NCI-H510A (cell line): Measurements from ENCODE around the gene C1QTNF8.

Experiments
- DNase-seq: peaks from one replicate; lab custom pipeline; 2025; lab: John Stamatoyannopoulos, UW

The C1QTNF8 gene

DNA sequence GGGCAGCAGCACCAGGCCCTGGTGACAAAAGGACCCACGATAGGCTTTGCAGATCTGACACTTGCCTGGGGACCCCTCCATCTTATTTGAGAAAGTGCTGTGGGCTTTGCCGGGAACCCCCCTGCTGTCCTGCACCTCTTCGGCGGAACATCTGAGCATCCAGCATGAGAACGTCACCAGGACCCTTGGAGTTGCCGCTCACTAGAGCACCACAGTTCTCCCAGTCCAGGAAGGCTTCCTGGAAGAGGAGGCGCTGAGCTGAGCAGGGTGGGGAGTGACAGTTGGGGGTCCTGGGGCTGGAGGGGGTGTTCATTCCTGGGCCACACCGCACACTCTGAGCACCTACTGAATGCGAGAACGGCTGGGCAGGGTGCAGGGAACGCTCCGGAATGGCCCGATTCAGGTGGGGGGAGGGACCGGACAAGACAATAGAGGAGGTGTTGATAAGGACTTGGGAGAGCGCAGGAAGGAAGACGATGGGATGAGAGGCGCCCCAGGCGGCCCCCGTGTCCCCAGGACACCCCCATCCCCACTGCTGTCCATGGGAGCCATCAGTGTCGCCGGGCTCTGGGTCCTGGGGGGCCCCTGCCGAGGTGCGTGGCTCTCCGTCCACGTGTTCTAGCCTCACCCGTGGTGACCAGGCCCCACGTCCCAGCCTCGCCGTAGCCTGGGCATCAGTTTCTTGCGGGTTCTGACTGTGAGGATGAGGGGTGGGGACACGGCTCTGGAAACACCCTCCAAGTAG is 32.1 kb upstream of the C1QTNF8 start:
- DNase-seq = no peak

GRCh38 chr16:1127101-1127500 is 31.1 kb upstream of the C1QTNF8 start:
- no peak for DNase-seq

DNA sequence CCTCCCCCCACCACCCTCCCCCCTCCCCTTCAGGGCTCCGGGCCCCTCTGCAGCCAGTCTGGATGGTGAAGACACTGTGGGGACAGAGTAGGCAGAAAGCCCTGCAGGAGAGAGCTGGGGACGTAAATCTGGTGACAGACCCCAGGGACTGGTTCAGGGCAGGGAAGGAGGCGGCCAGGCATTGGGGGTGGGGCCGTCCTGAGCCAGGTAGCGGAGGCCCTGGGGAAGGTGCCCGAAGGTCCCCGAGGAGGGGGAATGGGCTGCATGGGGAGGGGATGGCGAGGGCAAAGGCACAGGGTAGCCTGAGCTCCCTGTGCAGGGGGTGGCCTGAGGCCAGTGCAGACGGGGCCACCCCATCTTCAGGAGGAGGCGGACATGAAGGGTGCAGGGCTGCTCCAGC is 30.5 kb upstream of the C1QTNF8 start:
- DNase-seq = no peak

- no peak for DNase-seq
Observed at GRCh38 chr16:1126044-1126443, 30.0 kb upstream of the C1QTNF8 start.

DNA sequence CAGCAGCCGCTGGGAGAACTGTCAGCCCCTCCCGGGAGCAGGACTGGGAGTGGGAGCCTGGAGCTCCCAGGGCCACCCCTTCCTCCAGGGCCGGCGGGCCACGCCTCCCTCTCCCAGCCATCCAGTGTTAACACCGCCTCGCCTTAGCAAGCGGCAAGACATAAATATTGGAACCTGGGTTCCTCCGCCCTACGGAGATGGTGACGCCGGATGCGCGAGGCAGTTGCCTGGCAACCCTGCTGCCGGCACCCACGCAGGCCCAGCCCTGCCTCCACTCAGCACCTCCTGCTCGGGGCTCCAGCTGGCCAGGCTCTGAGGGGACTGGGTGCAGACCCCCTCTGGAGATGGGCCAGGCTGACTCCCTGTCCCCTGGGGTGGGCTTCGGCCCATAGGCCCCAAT is 29.4 kb upstream of the C1QTNF8 start:
- no peak for DNase-seq

GRCh38 chr16:1124795-1125194 is 28.8 kb upstream of the C1QTNF8 start:
- DNase-seq = no peak

GRCh38 chr16:1124291-1124690 is 28.2 kb upstream of the C1QTNF8 start:
- no peak for DNase-seq

DNA sequence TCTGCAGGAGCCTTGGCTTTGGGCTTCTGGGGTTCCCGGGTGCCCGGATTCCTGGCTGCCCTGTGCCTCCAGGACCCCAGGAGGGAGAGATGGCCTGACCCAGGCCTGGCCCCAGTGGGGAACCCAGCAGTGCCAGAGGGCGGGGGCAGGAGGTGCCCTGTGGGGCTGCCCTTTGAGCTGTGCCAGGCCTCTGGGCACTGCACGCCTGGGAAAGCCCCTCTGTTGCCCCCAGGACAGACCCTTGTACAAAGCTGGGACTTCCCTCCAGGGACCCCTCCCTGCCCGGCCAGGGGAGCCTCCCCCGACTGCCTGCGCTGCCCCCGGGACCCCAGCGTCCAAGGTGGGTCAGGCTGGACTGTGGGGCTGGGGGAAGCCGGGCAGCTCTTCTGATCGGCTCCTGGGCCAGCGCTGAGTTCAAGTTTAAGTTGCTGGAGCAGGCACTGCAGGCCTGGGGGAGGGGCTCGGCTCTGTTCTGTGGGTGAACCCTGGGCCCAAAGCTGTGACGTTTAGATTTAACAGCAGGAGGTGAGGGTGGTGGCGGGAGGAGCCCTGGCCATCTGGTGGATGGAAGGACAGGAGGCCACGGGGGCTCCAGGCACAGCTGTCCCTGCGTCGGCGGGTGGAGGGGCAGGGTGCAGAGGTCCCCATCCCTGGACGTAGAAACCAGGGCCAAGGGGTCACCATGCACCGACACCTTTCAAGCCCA is 27.6 kb upstream of the C1QTNF8 start:
- no peak for DNase-seq

DNA sequence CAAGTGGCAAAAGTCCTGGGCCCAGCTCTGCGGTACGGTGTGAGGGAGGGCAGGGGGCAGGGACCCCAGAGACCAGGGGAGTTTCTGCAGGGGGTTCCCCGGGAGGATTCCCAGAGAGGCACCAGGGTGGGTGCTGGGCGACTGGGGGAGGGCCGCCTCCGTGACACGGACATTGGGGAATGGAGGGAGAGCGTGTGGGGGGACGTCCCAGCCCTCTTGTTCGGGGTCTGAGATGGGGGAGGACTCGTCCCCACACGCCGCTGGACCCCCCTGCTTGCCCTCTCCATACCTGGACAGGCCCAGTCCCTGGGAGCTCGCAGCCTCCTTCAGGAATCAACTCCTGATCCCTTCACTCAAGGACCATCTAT is 26.3 kb upstream of the C1QTNF8 start:
- no peak for DNase-seq

- DNase-seq = no peak
Observed at GRCh38 chr16:1121601-1122397, 25.8 kb upstream of the C1QTNF8 start.

GRCh38 chr16:1121009-1121408 is 25.0 kb upstream of the C1QTNF8 start:
- no peak for DNase-seq

- DNase-seq = no peak
Observed at GRCh38 chr16:1120577-1120941, 24.5 kb upstream of the C1QTNF8 start.

- DNase-seq = no peak
Observed at GRCh38 chr16:1119766-1120576, 23.9 kb upstream of the C1QTNF8 start.

DNA sequence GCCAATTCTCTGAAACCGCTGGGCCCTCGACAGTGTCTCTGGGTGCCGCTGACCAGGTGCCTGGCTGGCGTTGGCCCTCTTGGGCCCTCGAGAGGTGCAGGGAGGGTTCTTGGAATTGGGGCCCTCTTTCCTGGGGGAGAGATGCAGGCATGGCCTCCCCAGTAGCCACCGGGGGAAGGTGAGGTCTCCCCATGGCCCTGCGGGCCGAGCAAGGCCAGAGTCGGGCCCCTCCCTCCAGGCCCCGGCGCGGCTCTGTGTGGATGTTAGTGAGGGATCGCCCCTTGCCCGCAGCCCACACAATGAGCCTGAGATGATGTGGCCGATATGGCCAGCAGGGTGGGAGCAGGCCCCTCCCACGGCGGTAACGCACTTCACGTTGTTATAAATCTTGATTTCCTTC is 23.1 kb upstream of the C1QTNF8 start:
- DNase-seq = no peak

DNA sequence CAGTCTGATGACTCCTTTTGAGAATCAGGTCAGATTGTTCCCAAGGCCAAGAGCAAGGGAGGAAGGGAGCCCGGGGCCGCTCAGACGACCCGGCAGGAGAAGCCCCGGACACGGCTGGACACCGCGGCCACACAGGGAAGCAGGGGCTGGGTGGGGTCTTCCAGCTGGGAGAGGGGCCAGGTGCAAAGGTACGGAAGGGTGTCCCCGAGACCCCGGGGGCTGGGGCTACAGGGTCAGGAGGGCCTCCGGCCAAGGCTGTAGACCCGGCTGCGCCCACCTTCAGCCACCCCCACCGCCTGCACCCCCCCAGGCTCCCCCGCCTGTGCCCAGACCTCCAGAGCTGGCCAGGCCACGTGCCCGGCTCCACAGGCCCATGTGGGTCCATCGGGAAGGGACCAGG is 21.9 kb upstream of the C1QTNF8 start:
- no peak for DNase-seq

GRCh38 chr16:1117176-1117900 is 21.3 kb upstream of the C1QTNF8 start:
- no peak for DNase-seq

GRCh38 chr16:1116693-1117077 is 20.6 kb upstream of the C1QTNF8 start:
- no peak for DNase-seq

DNA sequence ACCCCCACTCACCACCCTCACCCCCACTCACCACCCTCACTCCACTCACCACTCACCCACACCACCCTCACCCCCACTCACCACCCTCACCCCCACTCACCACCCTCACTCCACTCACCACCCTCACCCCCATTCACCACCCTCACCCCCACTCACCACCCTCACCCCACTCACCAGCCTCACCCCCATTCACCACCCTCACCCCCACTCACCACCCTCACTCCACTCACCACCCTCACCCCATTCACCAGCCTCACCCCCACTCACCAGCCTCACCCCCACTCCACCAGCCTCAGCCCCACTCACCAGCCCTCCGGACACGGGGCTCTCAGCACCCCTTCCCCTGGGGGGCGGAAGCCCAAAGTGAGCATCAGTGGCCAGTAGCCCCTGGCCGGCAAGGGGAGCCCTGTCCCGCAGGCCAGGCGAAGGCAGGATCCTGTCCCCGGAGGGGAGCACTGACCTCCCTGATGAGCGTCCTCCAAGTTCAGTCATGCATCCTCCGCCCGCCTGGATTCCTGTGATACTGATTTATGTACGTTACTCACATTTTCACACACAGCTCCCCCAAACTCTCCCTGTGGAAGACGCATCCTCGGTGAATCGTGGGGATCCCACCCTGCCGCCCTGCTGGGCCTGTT is 18.0 kb upstream of the C1QTNF8 start:
- no peak for DNase-seq

DNA sequence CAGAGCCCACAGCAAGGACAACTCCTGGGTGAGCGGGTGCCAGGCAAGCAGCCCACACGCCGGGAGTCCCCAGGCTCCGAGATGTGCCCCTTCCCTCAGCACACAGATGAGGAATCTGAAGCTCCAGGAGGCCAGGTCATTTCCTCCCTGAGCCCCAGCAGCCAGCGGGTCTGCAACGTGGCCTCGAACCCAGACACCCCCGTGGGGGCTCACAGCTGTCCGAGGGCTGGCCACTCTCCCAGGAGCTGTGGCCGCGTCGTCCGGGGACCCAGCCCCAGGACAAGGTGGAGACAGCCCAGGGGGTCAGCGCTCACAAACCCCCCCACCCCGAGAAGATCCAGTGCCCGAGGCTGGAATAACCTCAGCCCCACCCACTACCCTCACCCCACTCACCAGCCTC is 17.4 kb upstream of the C1QTNF8 start:
- no peak for DNase-seq

DNA sequence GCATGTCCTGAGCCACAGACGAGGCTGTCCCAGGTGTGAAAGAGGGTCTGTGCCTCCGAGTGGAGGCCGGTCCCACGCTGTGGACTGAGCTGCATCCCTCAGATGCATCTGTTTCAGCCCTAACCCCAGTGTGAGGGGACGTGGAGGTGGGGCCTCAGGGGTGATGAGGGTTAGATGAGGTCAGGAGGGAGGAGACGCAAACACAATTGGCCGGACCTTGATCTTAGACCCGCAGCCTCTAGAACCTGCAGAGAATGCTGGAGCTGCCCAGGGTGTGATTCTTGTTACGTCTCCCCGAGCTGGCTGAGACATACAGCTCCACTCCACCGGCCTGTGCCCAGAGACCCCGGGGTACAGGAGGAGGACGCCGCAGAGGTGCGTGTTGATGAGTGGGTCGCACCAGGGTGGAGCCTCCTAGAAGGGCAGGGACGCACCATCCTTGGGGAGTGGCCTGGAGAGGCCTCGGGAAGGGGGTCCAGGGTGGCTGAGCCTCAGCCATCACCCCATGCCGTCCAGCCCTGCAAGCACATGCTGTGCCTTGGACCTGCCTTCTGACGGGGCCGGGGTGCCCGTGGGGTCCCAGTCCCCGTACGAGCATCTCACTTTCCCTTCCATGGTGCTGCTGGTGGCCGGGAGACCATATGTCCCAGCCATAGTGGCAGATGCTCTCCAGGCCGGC is 16.6 kb upstream of the C1QTNF8 start:
- no peak for DNase-seq

- DNase-seq = no peak
Observed at GRCh38 chr16:1109648-1110047, 13.6 kb upstream of the C1QTNF8 start.
